Measurements from ENCODE around the gene ZNF534. TPM values are rescaled to one million over a fixed set of nuclear protein-coding genes. Genes with fewer than 3 reads are reported as not detected.

Gene ZNF534
- total RNA-seq: not detected in 2 replicates

DNA sequence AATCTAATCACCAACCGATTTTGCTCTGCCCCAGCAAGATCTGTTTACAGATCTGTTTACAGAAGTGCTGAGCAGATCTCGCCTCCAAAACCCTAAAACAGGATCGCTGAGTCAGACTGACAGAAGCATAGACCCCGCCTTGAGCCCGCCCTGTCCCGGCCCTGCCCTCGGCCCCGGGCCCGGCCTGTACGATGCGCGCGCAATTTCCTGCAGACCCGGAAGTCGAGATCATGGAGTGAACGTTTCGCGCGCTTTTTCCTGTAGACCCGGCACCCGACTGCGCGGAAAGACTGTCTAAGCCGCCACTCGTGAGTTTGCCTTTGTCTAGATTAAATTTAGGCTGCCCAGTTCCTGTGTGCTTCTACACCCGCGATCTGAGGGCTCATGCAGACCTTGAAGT lies at the start of gene ZNF534:
TSS of gene ZNF534 (plus strand) at position 212 of the 400 bp plus-strand sequence. CDS start 2,327 bp downstream, outside the sequence.

DNA sequence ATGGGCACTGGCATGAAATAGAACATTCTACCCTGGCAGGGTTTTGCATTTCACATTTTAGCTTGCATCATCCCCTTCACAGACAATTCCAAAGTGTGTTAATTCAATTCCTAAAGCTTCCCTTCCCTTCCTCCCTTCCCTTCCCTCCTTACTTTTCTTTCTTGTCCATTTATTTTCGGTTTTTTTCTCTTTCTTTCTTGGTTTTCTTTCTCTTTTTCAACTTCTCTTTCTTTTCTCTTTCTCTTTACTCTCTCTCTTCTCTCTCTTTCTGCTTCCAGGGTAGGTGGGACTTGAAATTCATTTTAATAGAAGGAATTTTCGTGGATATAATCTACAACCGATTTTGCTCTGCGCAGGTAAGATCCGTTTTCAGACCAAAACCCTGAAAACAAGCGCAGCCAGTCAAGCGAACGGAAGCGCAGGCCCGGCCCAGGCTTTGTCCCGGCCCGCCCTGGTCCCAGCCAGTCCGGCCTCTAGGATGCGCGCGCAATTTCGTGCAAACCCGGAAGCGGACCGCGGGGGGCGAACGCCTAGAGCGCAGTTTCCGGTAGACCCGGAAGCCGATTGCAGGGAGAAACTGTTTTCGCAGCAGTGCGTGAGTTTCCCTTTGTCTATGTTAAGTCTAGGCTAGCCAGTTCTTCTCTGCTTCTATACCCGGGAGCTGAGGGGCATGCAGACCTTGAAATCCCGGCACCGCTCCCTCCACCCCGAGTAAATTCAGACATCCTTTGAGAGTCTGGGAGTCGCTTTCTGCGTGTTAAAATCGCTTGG lies 31.5 kb upstream of the ZNF534 start, which contains the start of gene ZNF528:
TSS of gene ZNF528 (plus strand) at position 540 of the 771 bp plus-strand sequence. CDS start 4,165 bp downstream, outside the sequence.

GRCh38 chr19:52453324-52454094 lies 24.6 kb downstream of the ZNF534 start, which contains the start of gene ZNF578:
Gene ZNF578, plus strand, starts transcription at chr19:52453553. Its CDS starts 48,293 bp downstream, at chr19:52501846.

Other genes starting within 250 kb of the ZNF534 start
- 231 and 295 TPM in 2 replicates for gene PPP2R1A, start 239.1 kb upstream of the ZNF534 start, total RNA-seq
- 5.8 and 9.1 TPM in 2 replicates for gene ZNF766, start 159.6 kb upstream of the ZNF534 start, total RNA-seq
- 2.5 and 12.2 TPM in 2 replicates for gene ZNF480, start 132.0 kb upstream of the ZNF534 start, total RNA-seq
- gene ZNF610, start 92.9 kb upstream of the ZNF534 start, total RNA-seq: 1.4 and 13.9 TPM in 2 replicates
- gene ZNF880, start 59.2 kb upstream of the ZNF534 start, total RNA-seq: 17.1 and 29.9 TPM in 2 replicates
- 6.6 and 16.4 TPM in 2 replicates for gene ZNF528, start 31.3 kb upstream of the ZNF534 start, total RNA-seq
- 2.2 and 2.3 TPM in 2 replicates for gene ZNF578, start 24.4 kb downstream of the ZNF534 start, total RNA-seq
- 8.5 and 11.0 TPM in 2 replicates for gene ZNF808, start 98.5 kb downstream of the ZNF534 start, total RNA-seq
- gene ZNF701, start 141.1 kb downstream of the ZNF534 start, total RNA-seq: 7.5 and 24.4 TPM in 2 replicates
- gene ZNF83, start 209.2 kb downstream of the ZNF534 start, total RNA-seq: 10.7 and 22.2 TPM in 2 replicates

Data from epithelial cell of alveolus of lung (primary cell).